HepG2 (cell line): ENCODE measurements around the gene MAP3K9. TPM values are rescaled to one million over a fixed set of nuclear protein-coding genes. Genes with fewer than 3 reads are reported as not detected.

Source experiments
- ELF4 ChIP-seq: sonication (generic); formaldehyde crosslinking; IDR thresholded peaks from 2 replicates; pipeline ENCODE4 v1.5.0; 2020; ENCODE audit warnings: missing genetic modification reagents, mild to moderate bottlenecking, moderate library complexity, borderline replicate concordance
- ETV5 ChIP-seq: IDR thresholded peaks from 2 replicates; pipeline ENCODE4 v1.6.1; 2018; ENCODE audit warnings: missing biosample characterization, missing genetic modification reagents, inconsistent platforms, borderline replicate concordance
- FOSL2 ChIP-seq: sonication (generic); formaldehyde crosslinking; IDR thresholded peaks from 2 replicates; pipeline ENCODE4 v1.4.0; 2020; ENCODE audit warnings: missing genetic modification reagents
- FOXA1 ChIP-seq, 2 experiments: fragments of 450-650 bp in 1 of 2; sonication (generic) in 1 of 2; formaldehyde crosslinking in 1 of 2; IDR thresholded peaks; 2 replicates each; pipeline versions ENCODE4 v1.4.0 to v1.6.1; 2016 to 2020; ENCODE audit warnings: missing genetic modification reagents in 1 of 2
- MXD3 ChIP-seq: IDR thresholded peaks from 2 replicates; pipeline ENCODE4 v1.6.1; 2016; ENCODE audit warnings: mild to moderate bottlenecking, missing biosample characterization, missing genetic modification reagents
- PATZ1 ChIP-seq: sonication (generic); formaldehyde crosslinking; IDR thresholded peaks from 2 replicates; pipeline ENCODE4 v1.4.0; 2020; ENCODE audit warnings: missing genetic modification reagents
- RARA ChIP-seq: IDR thresholded peaks from 2 replicates; pipeline ENCODE4 v1.6.1; 2016; ENCODE audit warnings: missing genetic modification reagents, missing compliant biosample characterization
- SP5 ChIP-seq: IDR thresholded peaks from 2 replicates; pipeline ENCODE4 v1.6.1; 2016; ENCODE audit warnings: low read depth, borderline replicate concordance
- TCF7 ChIP-seq: sonication (generic); IDR thresholded peaks from 2 replicates; pipeline ENCODE4 v1.6.1; 2016; ENCODE audit warnings: antibody characterized with exemption, low read depth
- XRCC5 ChIP-seq: fragments of 200-400 bp; formaldehyde crosslinking; optimal IDR thresholded peaks from 2 replicates; pipeline ENCODE3; 2017; ENCODE audit warnings: mild to moderate bottlenecking, low read length
- ZGPAT ChIP-seq: IDR thresholded peaks from 2 replicates; pipeline ENCODE4 v1.6.1; 2016; ENCODE audit warnings: mild to moderate bottlenecking
- ZNF136 ChIP-seq: sonication (generic); formaldehyde crosslinking; IDR thresholded peaks from 2 replicates; pipeline ENCODE4 v1.8.1; 2022; ENCODE audit warnings: low read depth, mild to moderate bottlenecking, moderate library complexity, missing genetic modification reagents
- ZNF317 ChIP-seq: sonication (generic); formaldehyde crosslinking; IDR thresholded peaks from 2 replicates; pipeline ENCODE4 v1.5.0; 2020; ENCODE audit warnings: mild to moderate bottlenecking, missing genetic modification reagents
- ZNF552 ChIP-seq: sonication (generic); formaldehyde crosslinking; IDR thresholded peaks from 2 replicates; pipeline ENCODE4 v1.9.0; 2022; ENCODE audit warnings: missing genetic modification reagents, mild to moderate bottlenecking, borderline replicate concordance
- ZNF609 ChIP-seq: sonication (generic); formaldehyde crosslinking; IDR thresholded peaks from 2 replicates; pipeline ENCODE4 v1.4.0; 2020; ENCODE audit warnings: mild to moderate bottlenecking, missing genetic modification reagents, borderline replicate concordance
- ZNF883 ChIP-seq: sonication (generic); formaldehyde crosslinking; IDR thresholded peaks from 2 replicates; pipeline ENCODE4 v1.5.1; 2020; ENCODE audit warnings: mild to moderate bottlenecking, missing genetic modification reagents; ENCODE audit errors: not compliant biosample characterization
- polyA plus RNA-seq, 8 experiments: library from polyadenylated mRNA; depleted of rRNA in 3 of 8; stranded (reverse) in 7 of 8; unstranded in 1 of 8; fragments of >200 nt; fragmentation: Illumina TruSeq in 4 of 8; extraction: Trizol in 4 of 8; gene quantifications; 2 replicates each; pipeline versions ENCODE4 v1.2.1 to v1.2.3, GENCODE V29; 2011 to 2016; ENCODE audit warnings: low read depth in 4 of 8, missing spikeins in 1 of 8, mixed read lengths in 1 of 8; ENCODE audit not compliant: insufficient read depth in 1 of 8
- total RNA-seq, 5 experiments: library from RNA; depleted of rRNA; stranded (reverse); fragments of >200 nt; fragmentation: Illumina TruSeq; extraction: Trizol; gene quantifications; 2 replicates each; pipeline ENCODE4 v1.2.3, GENCODE V29; 2016; ENCODE audit warnings: low read depth in 1 of 5

Gene MAP3K9
- total and polyA plus RNA-seq, 2 of the 13 experiments (the other 11 are each of a cell fraction or from before 2014, with no cell fraction given), result 4.3 to 4.5 TPM

GRCh38 chr14:70709726-70710382 is 99.5 kb downstream of the MAP3K9 start (continued):
- TF ChIP-seq ZNF609 (CRISPR knock-in tag) (0 out of 2 replicates have a peak, but pooled peaks have one; percentile 44), PATZ1 (CRISPR knock-in tag) (peak; percentile 50; the same call in 1 of the 2 replicates), ZNF552 (CRISPR knock-in tag) (no peak), XRCC5 (peak; percentile 13), TCF7 (peak; percentile 85), SP5 (CRISPR knock-in tag) (peak; percentile 50; the same call in 1 of the 2 replicates), ZNF883 (CRISPR knock-in tag) (no peak), ZNF136 (CRISPR knock-in tag) (no peak), RARA (CRISPR knock-in tag) (peak; percentile 42; the same call in 1 of the 2 replicates), ZNF317 (CRISPR knock-in tag) (no peak), FOSL2 (peak; percentile 62), ZGPAT (CRISPR knock-in tag) (no peak), FOXA1 (IDR thresholded peaks at IDR 0.05) (no peak), FOXA1 (CRISPR knock-in tag; IDR thresholded peaks at IDR 0.05) (peak; percentile 60; the same call in 1 of the 2 replicates), MXD3 (CRISPR knock-in tag) (no peak), ELF4 (CRISPR knock-in tag) (no peak), ETV5 (CRISPR knock-in tag) (peak; percentile 25; the same call in 1 of the 2 replicates)
